Measurements from ENCODE around the gene GIGYF2. TPM values are rescaled to one million over a fixed set of nuclear protein-coding genes. Genes with fewer than 3 reads are reported as not detected.
"Not testable (repeated sequence)": the region's sequence is repeated elsewhere in the genome, so short reads cannot be mapped to it uniquely, and the experiment has no call there.

GIGYF2 gene
- total RNA-seq, 1 donor from 2014 or later, result 46.7 TPM

- no peak for DNase-seq (ENCODE audit: low read depth)
- TF ChIP-seq, protein P1, sequence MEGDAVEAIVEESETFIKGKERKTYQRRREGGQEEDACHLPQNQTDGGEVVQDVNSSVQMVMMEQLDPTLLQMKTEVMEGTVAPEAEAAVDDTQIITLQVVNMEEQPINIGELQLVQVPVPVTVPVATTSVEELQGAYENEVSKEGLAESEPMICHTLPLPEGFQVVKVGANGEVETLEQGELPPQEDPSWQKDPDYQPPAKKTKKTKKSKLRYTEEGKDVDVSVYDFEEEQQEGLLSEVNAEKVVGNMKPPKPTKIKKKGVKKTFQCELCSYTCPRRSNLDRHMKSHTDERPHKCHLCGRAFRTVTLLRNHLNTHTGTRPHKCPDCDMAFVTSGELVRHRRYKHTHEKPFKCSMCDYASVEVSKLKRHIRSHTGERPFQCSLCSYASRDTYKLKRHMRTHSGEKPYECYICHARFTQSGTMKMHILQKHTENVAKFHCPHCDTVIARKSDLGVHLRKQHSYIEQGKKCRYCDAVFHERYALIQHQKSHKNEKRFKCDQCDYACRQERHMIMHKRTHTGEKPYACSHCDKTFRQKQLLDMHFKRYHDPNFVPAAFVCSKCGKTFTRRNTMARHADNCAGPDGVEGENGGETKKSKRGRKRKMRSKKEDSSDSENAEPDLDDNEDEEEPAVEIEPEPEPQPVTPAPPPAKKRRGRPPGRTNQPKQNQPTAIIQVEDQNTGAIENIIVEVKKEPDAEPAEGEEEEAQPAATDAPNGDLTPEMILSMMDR (IDR thresholded peaks at IDR 0.05; ENCODE audit: insufficient read depth, low read length, poor library complexity, severe bottlenecking), result no peak
- Histone ChIP-seq H3K4me3 (ENCODE audit: low read depth, low read length) (no peak overlapping the region), H3K36me3 (ENCODE audit: control insufficient read depth, insufficient read depth, low read length) (no peaks in the 10 kb centered on the region), H3K27me3 (ENCODE audit: control insufficient read depth, insufficient read depth, low read length) (no peaks in the 10 kb centered on the region)
Measured at GRCh38 chr2:232839411-232840079, 142.4 kb downstream of the GIGYF2 start.

GRCh38 chr2:232842689-232843088 lies 145.6 kb downstream of the GIGYF2 start:
- no peaks in the 10 kb centered on the region for H3K36me3 ChIP-seq (ENCODE audit: control insufficient read depth, insufficient read depth, low read length)
- no peak overlapping the region for H3K4me3 ChIP-seq (ENCODE audit: low read depth, low read length)
- TF ChIP-seq, protein P1 (IDR thresholded peaks at IDR 0.05; ENCODE audit: insufficient read depth, low read length, poor library complexity, severe bottlenecking), result no peak
- no peak for DNase-seq (ENCODE audit: low read depth)
- H3K27me3 ChIP-seq (ENCODE audit: control insufficient read depth, insufficient read depth, low read length), result no peaks in the 10 kb centered on the region

DNA sequence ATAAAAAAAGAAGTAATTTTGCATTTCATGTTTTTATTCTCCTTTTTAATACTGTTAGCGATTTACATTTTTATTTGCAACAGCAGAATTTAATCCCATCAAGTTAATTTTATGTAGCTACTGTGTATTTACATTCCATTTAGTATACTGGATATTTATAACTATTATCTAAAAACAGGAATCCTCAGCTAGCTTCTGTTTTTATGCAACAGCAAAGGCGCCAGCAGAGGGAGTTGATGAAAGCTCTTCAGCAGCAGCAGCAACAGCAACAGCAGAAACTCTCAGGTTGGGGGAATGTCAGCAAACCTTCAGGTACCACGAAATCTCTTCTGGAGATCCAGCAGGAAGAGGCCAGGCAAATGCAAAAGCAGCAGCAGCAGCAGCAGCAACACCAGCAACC lies 146.7 kb downstream of the GIGYF2 start:
- TF ChIP-seq, protein P1 (IDR thresholded peaks at IDR 0.05; ENCODE audit: insufficient read depth, low read length, poor library complexity, severe bottlenecking), result no peak
- no peaks in the 10 kb centered on the region for H3K27me3 ChIP-seq (ENCODE audit: control insufficient read depth, insufficient read depth, low read length)
- H3K4me3 ChIP-seq (ENCODE audit: low read depth, low read length), result no peak overlapping the region
- H3K36me3 ChIP-seq (ENCODE audit: control insufficient read depth, insufficient read depth, low read length), result no peaks in the 10 kb centered on the region
- DNase-seq (ENCODE audit: low read depth), result no peak

DNA sequence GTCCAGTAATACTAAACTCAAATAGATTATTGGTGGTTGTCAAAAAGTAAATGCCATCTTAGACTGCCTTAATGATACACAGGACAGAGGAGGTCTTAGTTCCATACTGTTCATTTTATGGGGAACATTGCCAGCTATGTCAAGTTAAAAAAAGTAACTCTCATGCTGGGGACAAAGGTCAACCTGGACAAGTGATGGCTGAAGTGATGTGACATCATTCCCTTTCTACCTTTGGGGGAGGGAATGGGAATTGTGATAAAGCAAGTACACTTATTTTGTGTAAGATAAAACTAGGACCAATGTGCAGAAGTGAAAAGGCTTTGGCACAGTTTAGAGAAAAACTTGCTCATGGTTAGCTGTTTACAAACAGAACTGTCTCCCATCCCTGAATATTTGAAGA lies 148.9 kb downstream of the GIGYF2 start:
- H3K27me3 ChIP-seq (ENCODE audit: control insufficient read depth, insufficient read depth, low read length), result no peaks in the 10 kb centered on the region
- TF ChIP-seq, protein P1 (IDR thresholded peaks at IDR 0.05; ENCODE audit: insufficient read depth, low read length, poor library complexity, severe bottlenecking), result no peak
- H3K36me3 ChIP-seq (ENCODE audit: control insufficient read depth, insufficient read depth, low read length), result no peaks in the 10 kb centered on the region
- DNase-seq (ENCODE audit: low read depth), result no peak
- H3K4me3 ChIP-seq (ENCODE audit: low read depth, low read length), result no peak overlapping the region

GRCh38 chr2:232850039-232850438 lies 152.9 kb downstream of the GIGYF2 start:
- no peak for DNase-seq (ENCODE audit: low read depth)
- no peaks in the 10 kb centered on the region for H3K27me3 ChIP-seq (ENCODE audit: control insufficient read depth, insufficient read depth, low read length)
- TF ChIP-seq, protein P1 (IDR thresholded peaks at IDR 0.05; ENCODE audit: insufficient read depth, low read length, poor library complexity, severe bottlenecking), result no peak
- peaks cover 1% of the 10 kb centered on the region for H3K36me3 ChIP-seq (ENCODE audit: control insufficient read depth, insufficient read depth, low read length)
- no peak overlapping the region for H3K4me3 ChIP-seq (ENCODE audit: low read depth, low read length)

DNA sequence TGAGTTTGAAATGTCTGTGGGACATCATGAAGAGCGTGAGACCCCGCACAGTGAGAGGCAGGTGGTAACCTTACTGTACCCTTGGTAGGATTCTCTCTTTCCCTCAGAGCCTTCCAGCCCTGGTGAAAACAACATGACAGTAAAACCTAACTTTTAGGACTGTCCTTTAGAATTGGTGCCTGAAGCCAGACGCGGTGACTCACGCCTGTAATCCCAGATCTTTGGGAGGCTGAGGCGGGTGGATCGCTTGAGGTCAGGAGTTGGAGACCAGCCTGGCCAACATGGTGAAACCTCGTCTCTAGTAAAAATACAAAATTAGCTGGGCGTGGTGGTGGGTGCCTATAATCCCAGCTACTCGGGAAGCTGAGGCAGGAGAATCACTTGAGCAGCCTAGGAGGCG lies 154.9 kb downstream of the GIGYF2 start:
- not testable (repeated sequence) for H3K36me3 ChIP-seq (ENCODE audit: control insufficient read depth, insufficient read depth, low read length); H3K27me3 ChIP-seq (ENCODE audit: control insufficient read depth, insufficient read depth, low read length); H3K4me3 ChIP-seq (ENCODE audit: low read depth, low read length); DNase-seq (ENCODE audit: low read depth)
